KMS-11 (cell line): ENCODE data around the gene AFAP1L2.

ENCODE experiments used
- H2AFZ ChIP-seq: fragments of 200-600 bp; sonication (generic); 2 replicates; pipeline ENCODE4 v1.6.1; 2016; ENCODE audit warnings: antibody characterized with exemption, mixed run types, low read depth
- H3K27ac ChIP-seq: fragments of 200-600 bp; sonication (generic); 2 replicates; pipeline ENCODE4 v1.6.1; 2016; ENCODE audit warnings: mild to moderate bottlenecking, mixed run types
- H3K27me3 ChIP-seq: fragments of 200-600 bp; sonication (generic); 2 replicates; pipeline ENCODE4 v1.6.1; 2017; ENCODE audit warnings: mild to moderate bottlenecking, low read depth, mixed run types, moderate library complexity; ENCODE audit not compliant: insufficient read depth
- H3K36me3 ChIP-seq: fragments of 200-600 bp; sonication (generic); 2 replicates; pipeline ENCODE4 v1.6.1; 2017; ENCODE audit warnings: mild to moderate bottlenecking, mixed run types; ENCODE audit not compliant: insufficient read depth
- H3K4me1 ChIP-seq: fragments of 200-600 bp; sonication (generic); 2 replicates; pipeline ENCODE4 v1.6.1; 2016; ENCODE audit warnings: mild to moderate bottlenecking, low read depth, mixed run types; ENCODE audit not compliant: poor library complexity, severe bottlenecking
- H3K4me2 ChIP-seq: fragments of 200-600 bp; sonication (generic); 2 replicates; pipeline ENCODE4 v1.7.0; 2016; ENCODE audit warnings: mild to moderate bottlenecking, mixed run types
- H3K4me3 ChIP-seq: fragments of 200-600 bp; sonication (generic); IDR thresholded peaks from 2 replicates; pipeline ENCODE4 v1.6.1; 2017; ENCODE audit warnings: low read depth, low read length, mixed read lengths; ENCODE audit not compliant: insufficient read depth
- H3K79me2 ChIP-seq: fragments of 200-600 bp; sonication (generic); 2 replicates; pipeline ENCODE4 v1.6.1; 2016; ENCODE audit warnings: low read depth, mixed run types; ENCODE audit not compliant: insufficient read depth
- H3K9ac ChIP-seq: fragments of 200-600 bp; sonication (generic); 2 replicates; pipeline ENCODE4 v1.6.1; 2016; ENCODE audit warnings: mild to moderate bottlenecking, mixed run types
- H4K20me1 ChIP-seq: fragments of 200-600 bp; sonication (generic); 2 replicates; pipeline ENCODE4 v1.6.1; 2016; ENCODE audit warnings: mild to moderate bottlenecking, mixed run types; ENCODE audit not compliant: insufficient read depth
- TF ChIP-seq, protein P1 (sequence below): fragments of 200-600 bp; sonication (generic); conservative IDR thresholded peaks from 2 replicates; pipeline ENCODE4 v1.6.1; 2017; ENCODE audit warnings: low read depth, mild to moderate bottlenecking, antibody characterized with exemption, low read length, moderate library complexity, mixed read lengths

AFAP1L2 gene

DNA sequence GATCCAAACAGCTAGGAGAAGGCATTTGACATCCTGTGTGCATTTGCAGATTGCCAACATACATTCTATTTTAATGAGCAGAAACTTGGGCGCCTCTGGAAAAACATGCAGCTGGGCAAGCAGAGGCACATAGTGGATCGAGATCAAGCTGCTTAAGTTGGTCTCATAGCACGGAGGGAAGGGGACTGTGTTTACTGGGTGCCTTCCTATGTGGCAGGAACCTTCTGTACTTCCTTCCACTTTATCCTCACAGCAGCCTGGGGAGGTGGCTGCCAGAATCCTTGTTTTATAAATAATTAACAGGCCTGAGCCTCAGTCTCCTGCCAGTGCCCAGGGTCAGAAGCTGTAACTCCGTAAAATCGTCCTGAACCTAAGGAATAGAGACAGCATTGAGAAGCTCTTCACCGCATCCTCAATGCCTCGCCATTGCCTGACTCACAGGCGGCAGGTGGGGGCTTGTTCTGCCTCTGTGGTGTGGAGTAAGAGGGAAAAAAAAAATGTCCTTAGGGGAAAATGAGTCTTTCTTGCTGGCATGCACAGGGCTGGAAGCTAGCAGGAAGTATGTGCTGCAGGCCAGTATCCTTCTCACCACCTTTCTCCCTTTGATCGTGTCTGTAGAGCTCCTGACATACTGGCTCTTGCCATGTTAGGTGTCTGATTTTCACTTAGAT is 159.0 kb downstream of the AFAP1L2 start:
- TF ChIP-seq, protein P1, sequence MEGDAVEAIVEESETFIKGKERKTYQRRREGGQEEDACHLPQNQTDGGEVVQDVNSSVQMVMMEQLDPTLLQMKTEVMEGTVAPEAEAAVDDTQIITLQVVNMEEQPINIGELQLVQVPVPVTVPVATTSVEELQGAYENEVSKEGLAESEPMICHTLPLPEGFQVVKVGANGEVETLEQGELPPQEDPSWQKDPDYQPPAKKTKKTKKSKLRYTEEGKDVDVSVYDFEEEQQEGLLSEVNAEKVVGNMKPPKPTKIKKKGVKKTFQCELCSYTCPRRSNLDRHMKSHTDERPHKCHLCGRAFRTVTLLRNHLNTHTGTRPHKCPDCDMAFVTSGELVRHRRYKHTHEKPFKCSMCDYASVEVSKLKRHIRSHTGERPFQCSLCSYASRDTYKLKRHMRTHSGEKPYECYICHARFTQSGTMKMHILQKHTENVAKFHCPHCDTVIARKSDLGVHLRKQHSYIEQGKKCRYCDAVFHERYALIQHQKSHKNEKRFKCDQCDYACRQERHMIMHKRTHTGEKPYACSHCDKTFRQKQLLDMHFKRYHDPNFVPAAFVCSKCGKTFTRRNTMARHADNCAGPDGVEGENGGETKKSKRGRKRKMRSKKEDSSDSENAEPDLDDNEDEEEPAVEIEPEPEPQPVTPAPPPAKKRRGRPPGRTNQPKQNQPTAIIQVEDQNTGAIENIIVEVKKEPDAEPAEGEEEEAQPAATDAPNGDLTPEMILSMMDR, result no peak
- no peaks in the 10 kb centered on the region for H3K27me3 ChIP-seq
- H3K36me3 ChIP-seq, result no peaks in the 10 kb centered on the region
- H4K20me1 ChIP-seq, result no peaks in the 10 kb centered on the region
- no peak overlapping the region for H2AFZ ChIP-seq
- no peak overlapping the region for H3K4me3 ChIP-seq
- no peaks in the 10 kb centered on the region for H3K4me1 ChIP-seq
- H3K9ac ChIP-seq, result no peak overlapping the region
- no peaks in the 10 kb centered on the region for H3K79me2 ChIP-seq
- H3K4me2 ChIP-seq, result no peak overlapping the region
- H3K27ac ChIP-seq, result no peak overlapping the region
